HCT116 (cell line): ENCODE results near the gene IFITM1.

Experiments used
- CBX3 ChIP-seq: IDR thresholded peaks from 2 replicates; pipeline ENCODE4 v1.6.1; 2012; ENCODE audit warnings: low read depth
- CTCF ChIP-seq, 3 experiments: fragments of 200-600 bp in 1 of 3; sonication (generic) in 1 of 3; IDR thresholded peaks in 2 of 3; conservative IDR thresholded peaks in 1 of 3; 2 replicates each; pipeline ENCODE4 v1.5.1; 2012 to 2017; ENCODE audit warnings: low read depth in 2 of 3, low read length in 2 of 3, antibody characterized with exemption in 1 of 3, borderline replicate concordance in 1 of 3, control low read depth in 1 of 3, mild to moderate bottlenecking in 1 of 3, mixed read lengths in 1 of 3, mixed run types in 1 of 3, moderate library complexity in 1 of 3; ENCODE audit not compliant: insufficient read depth in 1 of 3
- EGR1 ChIP-seq: IDR thresholded peaks from 2 replicates; pipeline ENCODE4 v1.6.1; 2012; ENCODE audit warnings: low read depth
- FOSL1 ChIP-seq: IDR thresholded peaks from 2 replicates; pipeline ENCODE4 v1.6.1; 2012; ENCODE audit warnings: low read depth
- POLR2A ChIP-seq: IDR thresholded peaks from 2 replicates; pipeline ENCODE4 v1.7.0; 2011; ENCODE audit warnings: borderline replicate concordance; ENCODE audit not compliant: insufficient read depth, insufficient read length; ENCODE audit errors: extremely low read depth
- POLR2AphosphoS5 ChIP-seq: IDR thresholded peaks from 2 replicates; pipeline ENCODE4 v1.6.1; 2011; ENCODE audit warnings: mild to moderate bottlenecking, low read depth, low read length, moderate library complexity
- SRF ChIP-seq: IDR thresholded peaks from 2 replicates; pipeline ENCODE4 v1.6.1; 2012; ENCODE audit warnings: low read depth
- YY1 ChIP-seq: IDR thresholded peaks from 2 replicates; pipeline ENCODE4 v1.6.1; 2011; ENCODE audit warnings: low read length, low read depth, moderate library complexity, mild to moderate bottlenecking; ENCODE audit not compliant: insufficient replicate concordance; ENCODE audit errors: extremely low read depth
- ZNF274 ChIP-seq: fragments of 200-500 bp; sonication (Bioruptor generic); IDR thresholded peaks from 2 replicates; pipeline ENCODE4 v1.6.1; 2014; ENCODE audit warnings: mild to moderate bottlenecking, low read depth, low read length, inconsistent platforms

- TF ChIP-seq EGR1: no peak
- TF ChIP-seq SRF: no peak
- TF ChIP-seq CTCF (IDR thresholded peaks at IDR 0.05 in 2 of 3, conservative IDR thresholded peaks at IDR 0.05 in 1 of 3; ENCODE audit: borderline replicate concordance in 1 of 3, insufficient read depth in 1 of 3, low read depth in 2 of 3, low read length in 2 of 3): no peak
- TF ChIP-seq POLR2AphosphoS5: no peak
- no peak for TF ChIP-seq ZNF274
- TF ChIP-seq YY1: no peak
- TF ChIP-seq FOSL1: no peak
- no peak for TF ChIP-seq POLR2A
- no peak for TF ChIP-seq CBX3
Measured at GRCh38 chr11:299951-300735, 13.7 kb upstream of the IFITM1 start.
